ENCODE results near the gene RAB1B. TPM values are rescaled to one million over a fixed set of nuclear protein-coding genes. Genes with fewer than 3 reads are reported as not detected.

The RAB1B gene
- total and polyA plus RNA-seq, 4 donors = 40.4 to 83.0 (median 51.3) TPM

GRCh38 chr11:66274219-66274618, 5.8 kb downstream of the RAB1B start:
- no peak overlapping the region for H3K27ac ChIP-seq (ENCODE audit: low read depth in 1 of 2, low read length in 2 of 2)
- 89% methylated on average over 1 of the region's 1 CpG for WGBS
- H3K9me3 ChIP-seq (ENCODE audit: control insufficient read depth in 4 of 4, low read length in 3 of 4) = no peaks in the 10 kb centered on the region
- no peak for TF ChIP-seq CTCF (IDR thresholded peaks at IDR 0.05; ENCODE audit: low read depth, low read length, missing input control)
- TF ChIP-seq MAX (IDR thresholded peaks at IDR 0.05) = no peak
- TF ChIP-seq ATF3 (IDR thresholded peaks at IDR 0.05) = no peak
- no peak for TF ChIP-seq TAF1 (conservative IDR thresholded peaks at IDR 0.05)
- no peak for TF ChIP-seq JUND (IDR thresholded peaks at IDR 0.05)
- no peak for TF ChIP-seq RXRA (IDR thresholded peaks at IDR 0.05)
- TF ChIP-seq ZBTB33 (IDR thresholded peaks at IDR 0.05) = no peak
- no peak for TF ChIP-seq REST (IDR thresholded peaks at IDR 0.05)
- no peak for TF ChIP-seq SP1 (IDR thresholded peaks at IDR 0.05)
- no peak for TF ChIP-seq HNF4G (IDR thresholded peaks at IDR 0.05)
- TF ChIP-seq FOXA1 (IDR thresholded peaks at IDR 0.05) = no peak
- no peak for TF ChIP-seq RAD21 (IDR thresholded peaks at IDR 0.05)
- TF ChIP-seq HNF4A (conservative IDR thresholded peaks at IDR 0.05) = no peak
- H3K4me1 ChIP-seq (ENCODE audit: control insufficient read depth in 4 of 4, insufficient read depth in 4 of 4, low read length in 3 of 4) = peaks cover 8 to 20% (median 13%) of the 10 kb centered on the region in 4 donors
- no peaks in the 10 kb centered on the region for H3K27me3 ChIP-seq (ENCODE audit: control insufficient read depth in 4 of 4, insufficient read depth in 4 of 4, low read length in 3 of 4)
- no peak for DNase-seq (ENCODE audit: low spot score)
- no peak overlapping the region for H3K4me3 ChIP-seq (ENCODE audit: low read depth in 1 of 3, low read length in 3 of 3)
- peaks cover 11 to 49% (median 32%) of the 10 kb centered on the region in 4 donors for H3K36me3 ChIP-seq (ENCODE audit: control insufficient read depth in 4 of 4, insufficient read depth in 3 of 4, low read depth in 1 of 4, low read length in 3 of 4)
- H3K9ac ChIP-seq (ENCODE audit: low read depth in 1 of 2, low read length in 2 of 2) = no peak overlapping the region

GRCh38 chr11:66275396-66275795, 7.0 kb downstream of the RAB1B start:
- WGBS = 94% methylated on average over 8 of the region's 8 CpGs
- H3K4me1 ChIP-seq (ENCODE audit: control insufficient read depth in 4 of 4, insufficient read depth in 4 of 4, low read length in 3 of 4) = peaks cover 2 to 9% (median 5%) of the 10 kb centered on the region in 4 donors
- no peak overlapping the region for H3K27ac ChIP-seq (ENCODE audit: low read depth in 1 of 2, low read length in 2 of 2)
- no peaks in the 10 kb centered on the region for H3K27me3 ChIP-seq (ENCODE audit: control insufficient read depth in 4 of 4, insufficient read depth in 4 of 4, low read length in 3 of 4)
- no peak overlapping the region for H3K9ac ChIP-seq (ENCODE audit: low read depth in 1 of 2, low read length in 2 of 2)
- H3K36me3 ChIP-seq (ENCODE audit: control insufficient read depth in 4 of 4, insufficient read depth in 3 of 4, low read depth in 1 of 4, low read length in 3 of 4) = peaks cover 11 to 49% (median 32%) of the 10 kb centered on the region in 4 donors
- H3K9me3 ChIP-seq (ENCODE audit: control insufficient read depth in 4 of 4, low read length in 3 of 4) = no peaks in the 10 kb centered on the region
- no peak overlapping the region for H3K4me3 ChIP-seq (ENCODE audit: low read depth in 1 of 3, low read length in 3 of 3)
- no peak for DNase-seq (ENCODE audit: low spot score)
- TF ChIP-seq HNF4A (conservative IDR thresholded peaks at IDR 0.05) = no peak
- TF ChIP-seq CTCF (IDR thresholded peaks at IDR 0.05; ENCODE audit: low read depth, low read length, missing input control) = no peak
- TF ChIP-seq ZBTB33 (IDR thresholded peaks at IDR 0.05) = no peak
- TF ChIP-seq MAX (IDR thresholded peaks at IDR 0.05) = no peak
- TF ChIP-seq RAD21 (IDR thresholded peaks at IDR 0.05) = no peak
- no peak for TF ChIP-seq RXRA (IDR thresholded peaks at IDR 0.05)
- TF ChIP-seq FOXA2 (IDR thresholded peaks at IDR 0.05) = no peak
- no peak for TF ChIP-seq HNF4G (IDR thresholded peaks at IDR 0.05)
- no peak for TF ChIP-seq YY1 (IDR thresholded peaks at IDR 0.05)
